Fibroblast of villous mesenchyme (primary cell): ENCODE results near the gene SLX4. TPM values are rescaled to one million over a fixed set of nuclear protein-coding genes. Genes with fewer than 3 reads are reported as not detected.

Experiments
- DNase-seq: peaks from one replicate; pipeline ENCODE4 v3.0.0-alpha.2; 2010; ENCODE audit warnings: low read depth
- H3K4me3 ChIP-seq: 2 replicates; pipeline ENCODE4 v1.5.1; 2011; ENCODE audit warnings: low read depth, mild to moderate bottlenecking, low read length
- total RNA-seq: library from RNA; depleted of rRNA; stranded (reverse); fragments of >200 nt; gene quantifications from 2 replicates; pipeline ENCODE4 v1.2.3, GENCODE V29; 2012
- TF ChIP-seq, protein P1 (sequence below): IDR thresholded peaks from 2 replicates; pipeline ENCODE4 v1.5.1; 2012; ENCODE audit warnings: low read depth, mild to moderate bottlenecking, low read length; ENCODE audit not compliant: insufficient read depth

The SLX4 gene
- total RNA-seq, 1 donor, result 7.3 TPM

DNA sequence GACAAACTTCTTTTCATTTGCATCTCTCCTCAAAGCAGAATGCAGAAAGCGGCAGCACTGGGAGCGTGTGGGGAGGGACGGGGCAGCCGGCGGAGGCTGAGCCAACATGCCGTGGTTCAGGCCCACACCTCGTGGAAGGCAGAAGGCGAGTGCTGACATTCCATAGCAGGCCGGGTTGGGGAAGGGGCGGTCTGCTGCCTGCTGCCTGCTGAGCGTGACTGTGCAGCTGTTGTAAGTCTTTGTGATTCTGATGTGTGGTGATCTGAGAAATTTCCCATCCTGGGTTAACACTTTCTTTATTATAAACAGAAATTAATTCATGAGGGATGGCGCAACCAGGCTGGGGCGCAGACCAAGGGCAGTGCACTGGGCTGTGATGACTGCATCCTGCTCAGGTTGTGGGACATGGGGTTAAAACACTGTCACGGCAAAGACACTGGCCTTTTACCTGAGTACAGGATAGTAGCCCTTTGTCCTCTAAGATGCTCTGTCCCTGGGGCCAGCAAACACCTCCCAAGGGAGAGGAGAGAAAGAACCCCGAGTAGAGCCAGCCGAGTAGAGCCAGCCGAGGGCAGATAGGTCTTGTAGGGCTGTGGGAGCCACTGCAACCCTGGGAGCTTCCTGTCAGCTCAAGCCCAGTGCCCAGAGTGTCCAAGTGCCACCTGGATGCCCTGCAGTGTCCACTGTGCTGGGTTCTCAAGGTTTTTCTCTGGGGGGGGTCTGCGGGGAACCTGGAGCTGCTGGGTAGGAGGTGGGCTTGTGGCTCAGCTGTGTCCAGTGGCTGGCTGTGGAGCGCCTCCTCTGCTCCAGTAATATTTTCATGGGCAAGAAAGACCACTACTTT, 34.3 kb upstream of the SLX4 start:
- TF ChIP-seq, protein P1, sequence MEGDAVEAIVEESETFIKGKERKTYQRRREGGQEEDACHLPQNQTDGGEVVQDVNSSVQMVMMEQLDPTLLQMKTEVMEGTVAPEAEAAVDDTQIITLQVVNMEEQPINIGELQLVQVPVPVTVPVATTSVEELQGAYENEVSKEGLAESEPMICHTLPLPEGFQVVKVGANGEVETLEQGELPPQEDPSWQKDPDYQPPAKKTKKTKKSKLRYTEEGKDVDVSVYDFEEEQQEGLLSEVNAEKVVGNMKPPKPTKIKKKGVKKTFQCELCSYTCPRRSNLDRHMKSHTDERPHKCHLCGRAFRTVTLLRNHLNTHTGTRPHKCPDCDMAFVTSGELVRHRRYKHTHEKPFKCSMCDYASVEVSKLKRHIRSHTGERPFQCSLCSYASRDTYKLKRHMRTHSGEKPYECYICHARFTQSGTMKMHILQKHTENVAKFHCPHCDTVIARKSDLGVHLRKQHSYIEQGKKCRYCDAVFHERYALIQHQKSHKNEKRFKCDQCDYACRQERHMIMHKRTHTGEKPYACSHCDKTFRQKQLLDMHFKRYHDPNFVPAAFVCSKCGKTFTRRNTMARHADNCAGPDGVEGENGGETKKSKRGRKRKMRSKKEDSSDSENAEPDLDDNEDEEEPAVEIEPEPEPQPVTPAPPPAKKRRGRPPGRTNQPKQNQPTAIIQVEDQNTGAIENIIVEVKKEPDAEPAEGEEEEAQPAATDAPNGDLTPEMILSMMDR, result no peak
- no peak overlapping the region for H3K4me3 ChIP-seq
- DNase-seq, result peak; percentile 82

DNA sequence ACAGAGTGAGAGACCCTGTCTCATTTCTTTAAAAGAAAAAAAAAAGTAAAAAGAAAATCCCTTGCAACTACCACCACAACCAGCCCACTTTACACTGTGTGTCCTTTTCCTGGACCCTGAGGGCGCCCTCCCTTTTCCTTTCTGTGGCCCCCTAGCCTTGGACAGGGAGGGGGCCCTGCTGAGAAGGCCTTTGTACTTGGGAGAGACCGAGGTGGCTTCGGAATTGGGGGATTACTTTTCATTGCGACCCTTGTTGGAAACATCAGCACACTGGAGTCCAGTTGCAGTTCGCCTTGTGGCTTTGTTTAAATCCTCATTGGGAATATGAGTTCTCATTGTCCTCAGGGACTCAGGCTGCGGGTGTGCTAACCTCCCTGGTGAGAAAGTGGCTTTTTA, 33.7 kb upstream of the SLX4 start:
- H3K4me3 ChIP-seq, result no peak overlapping the region
- TF ChIP-seq, protein P1, result no peak
- no peak for DNase-seq

DNA sequence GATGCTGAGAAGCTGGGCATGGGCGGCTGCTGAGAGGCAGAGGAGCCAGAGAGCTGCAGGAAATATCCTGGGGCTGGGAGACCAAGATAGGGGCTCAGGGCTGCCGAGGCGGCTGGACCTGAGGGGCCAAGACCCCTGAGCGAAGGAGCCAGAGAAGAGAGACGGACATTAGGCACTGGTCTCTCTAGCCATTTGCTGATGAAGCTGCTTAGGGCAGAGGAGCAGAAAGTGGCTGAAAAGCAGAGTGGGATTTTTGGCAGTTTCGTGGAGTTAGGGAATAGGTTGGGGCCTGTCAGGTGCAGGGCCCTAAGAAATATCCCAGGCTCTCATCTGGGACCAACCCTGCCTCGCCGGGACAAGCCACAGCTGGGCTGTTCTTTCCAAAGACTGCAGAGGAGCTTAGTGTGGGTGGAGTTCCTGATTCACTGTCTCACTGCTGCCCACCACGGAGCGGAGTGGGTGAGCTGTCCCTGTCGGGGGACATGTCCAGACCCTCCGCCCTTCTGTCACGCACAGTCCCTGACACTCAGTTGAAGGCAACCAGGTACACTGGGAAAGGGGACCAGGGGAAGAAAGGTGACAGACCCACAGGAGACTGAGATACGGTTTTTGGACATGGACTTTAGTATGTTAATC, 31.8 kb upstream of the SLX4 start:
- no peak overlapping the region for H3K4me3 ChIP-seq
- no peak for DNase-seq
- TF ChIP-seq, protein P1, result no peak

DNA sequence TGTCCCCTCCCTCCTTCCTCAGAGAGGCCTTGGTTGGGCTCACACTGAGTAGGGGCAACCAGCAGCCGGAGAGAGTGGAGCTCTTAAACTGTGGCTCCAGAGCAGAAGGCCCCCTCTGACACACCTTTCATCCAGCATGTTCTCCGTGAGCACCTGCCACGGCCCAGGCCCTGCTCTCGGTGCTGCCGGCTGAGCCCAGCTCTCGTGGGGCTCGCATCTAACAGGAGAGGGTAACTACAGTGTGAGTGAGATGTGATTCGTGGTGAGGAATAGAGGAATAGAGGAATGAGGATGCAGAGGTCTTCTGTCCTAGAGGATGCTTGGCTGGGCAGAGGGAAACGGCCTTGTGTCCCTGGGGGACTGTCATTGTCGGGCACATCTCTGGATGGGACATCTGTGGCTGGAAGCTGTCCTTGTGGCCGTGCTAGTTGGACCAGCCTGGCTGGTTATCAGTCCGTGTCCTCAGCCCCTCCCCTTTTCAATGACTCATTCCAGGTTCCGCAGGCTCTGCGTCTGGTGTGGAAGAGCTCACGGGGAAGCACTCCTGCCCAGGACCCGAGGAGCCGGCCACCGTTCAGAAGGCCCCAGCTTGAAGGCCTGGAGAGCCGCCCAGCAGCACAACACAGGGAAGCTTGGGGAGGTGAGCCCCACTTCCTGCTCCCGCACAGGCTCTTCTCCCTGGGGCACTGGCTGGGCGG, 31.1 kb upstream of the SLX4 start:
- no peak overlapping the region for H3K4me3 ChIP-seq
- DNase-seq, result peak; percentile 56
- TF ChIP-seq, protein P1, result no peak

DNA sequence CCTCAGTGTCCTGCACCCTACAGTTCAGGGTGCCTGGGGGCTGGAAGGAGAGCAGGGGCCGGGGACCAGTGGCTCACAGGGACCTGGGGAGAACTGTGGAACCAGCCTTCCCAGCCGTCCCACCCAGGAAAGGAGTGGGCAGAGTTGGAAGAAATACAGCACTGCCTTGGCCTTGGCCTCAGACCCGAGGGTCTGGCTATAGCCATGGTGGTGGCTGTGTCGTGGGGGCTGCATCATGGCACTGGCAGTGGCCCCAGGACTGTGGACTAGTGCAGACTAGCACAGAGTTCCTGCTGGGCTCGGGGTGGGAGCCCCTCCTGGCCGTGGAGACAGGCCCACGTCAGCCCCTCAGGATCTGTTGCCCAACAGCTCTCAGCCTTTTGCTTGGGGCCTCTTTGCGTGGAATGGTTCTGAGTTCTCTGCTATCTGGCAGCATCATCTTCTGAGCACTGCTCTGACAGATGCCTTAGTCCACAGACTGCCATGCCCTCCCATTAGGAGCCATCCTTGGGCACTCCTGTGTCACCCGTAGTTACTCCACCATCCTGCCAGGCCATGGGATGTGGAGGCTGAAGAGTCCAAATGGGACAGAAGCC, 30.5 kb upstream of the SLX4 start:
- TF ChIP-seq, protein P1, result no peak
- no peak overlapping the region for H3K4me3 ChIP-seq
- no peak for DNase-seq

DNA sequence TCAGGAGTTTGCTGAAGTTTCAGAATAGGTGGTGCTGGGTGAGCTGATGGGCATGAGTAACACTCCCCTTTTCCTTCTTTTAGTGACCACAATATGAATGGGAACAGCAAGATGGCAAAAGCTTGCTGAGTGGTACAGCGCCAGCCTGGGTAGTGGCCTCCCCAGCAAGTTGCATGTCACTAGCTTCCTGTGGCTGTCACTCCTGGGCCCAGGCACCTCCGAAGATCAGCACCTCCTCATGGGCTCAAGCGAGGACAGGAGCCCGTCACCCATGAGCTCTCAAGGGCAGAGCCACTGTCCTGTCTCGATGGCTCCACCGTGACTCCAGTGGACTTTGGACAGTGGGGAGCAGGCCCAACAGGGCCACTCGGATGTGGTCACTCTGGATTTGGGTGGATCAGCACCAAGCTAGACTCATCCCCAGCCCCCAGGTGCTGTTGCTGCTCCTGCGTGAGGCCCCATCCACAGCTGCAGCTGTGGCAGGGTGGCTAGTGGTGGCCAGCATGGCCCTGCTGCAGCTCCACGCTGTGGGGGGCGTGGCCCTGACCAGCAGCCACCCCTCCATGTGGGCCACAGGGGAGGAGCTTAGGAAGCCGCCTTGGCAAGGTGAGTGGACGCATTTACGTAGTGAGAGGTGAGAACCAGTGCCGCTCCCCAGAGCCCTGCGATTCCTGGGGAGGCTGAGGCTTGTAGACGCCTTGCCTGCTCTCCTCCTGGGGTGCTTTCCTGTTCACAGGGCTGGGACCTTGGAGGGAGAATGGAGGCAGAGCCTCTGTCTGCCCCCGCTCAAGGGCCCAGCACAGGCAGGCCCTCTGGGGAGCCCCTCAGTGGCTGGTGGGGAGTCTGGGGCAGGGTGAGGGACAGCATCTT, 29.5 kb upstream of the SLX4 start:
- TF ChIP-seq, protein P1, result no peak
- no peak for DNase-seq
- no peak overlapping the region for H3K4me3 ChIP-seq
